Tibial nerve (tissue), 4 donors: ENCODE data around the gene GCNT3.

Experiments
- CTCF ChIP-seq, 5 experiments: fragments of 200-600 bp in 3 of 5; fragments of 450-650 bp in 2 of 5; sonication (generic) in 3 of 5; IDR thresholded peaks; one replicate each; pipeline ENCODE4 v1.5.1; 2016 to 2019; ENCODE audit warnings: antibody characterized with exemption in 5 of 5, mild to moderate bottlenecking in 3 of 5, moderate library complexity in 2 of 5
- EP300 ChIP-seq, 2 donors: sonication (generic); formaldehyde crosslinking; IDR thresholded peaks; one replicate each; pipeline ENCODE4 v1.6.1; 2017; ENCODE audit warnings: antibody characterized with exemption in 2 of 2, mild to moderate bottlenecking in 1 of 2

- TF ChIP-seq CTCF (IDR thresholded peaks at IDR 0.05) (no peak), EP300 (IDR thresholded peaks at IDR 0.05) (no peak)
Observed at GRCh38 chr15:59587085-59587826, 24.3 kb upstream of the GCNT3 start.
